Measurements from ENCODE around the gene OR1F1. TPM values are rescaled to one million over a fixed set of nuclear protein-coding genes. Genes with fewer than 3 reads are reported as not detected.

The OR1F1 gene
- total RNA-seq, 1 experiment from 2014 or later = not detected

- Mint-ChIP-seq H3K36me3 (ENCODE audit: insufficient read depth, unreplicated experiment) (peaks cover 4% of the 10 kb centered on the region), H3K4me3 (ENCODE audit: unreplicated experiment) (no peak overlapping the region), H3K27me3 (ENCODE audit: insufficient read depth, unreplicated experiment) (no peaks in the 10 kb centered on the region), H3K9me3 (ENCODE audit: unreplicated experiment) (no peaks in the 10 kb centered on the region), H3K27ac (ENCODE audit: unreplicated experiment) (no peak overlapping the region), H3K4me1 (ENCODE audit: low read depth, unreplicated experiment) (no peaks in the 10 kb centered on the region)
- DNase-seq = peak in 1 of 2 experiments; percentile 22
- ChIA-PET CTCF (no interaction called here), POLR2A (no interaction called here)
- no peaks in the 10 kb centered on the region for H3K9me3 ChIP-seq
- BruUV-seq (replicated peaks) = no TSS peak
- H3K27me3 ChIP-seq (replicated peaks; ENCODE audit: control insufficient read depth, insufficient read depth, low read length) = no peaks in the 10 kb centered on the region
- H3K4me1 ChIP-seq = no peaks in the 10 kb centered on the region
- TF ChIP-seq, protein P1, sequence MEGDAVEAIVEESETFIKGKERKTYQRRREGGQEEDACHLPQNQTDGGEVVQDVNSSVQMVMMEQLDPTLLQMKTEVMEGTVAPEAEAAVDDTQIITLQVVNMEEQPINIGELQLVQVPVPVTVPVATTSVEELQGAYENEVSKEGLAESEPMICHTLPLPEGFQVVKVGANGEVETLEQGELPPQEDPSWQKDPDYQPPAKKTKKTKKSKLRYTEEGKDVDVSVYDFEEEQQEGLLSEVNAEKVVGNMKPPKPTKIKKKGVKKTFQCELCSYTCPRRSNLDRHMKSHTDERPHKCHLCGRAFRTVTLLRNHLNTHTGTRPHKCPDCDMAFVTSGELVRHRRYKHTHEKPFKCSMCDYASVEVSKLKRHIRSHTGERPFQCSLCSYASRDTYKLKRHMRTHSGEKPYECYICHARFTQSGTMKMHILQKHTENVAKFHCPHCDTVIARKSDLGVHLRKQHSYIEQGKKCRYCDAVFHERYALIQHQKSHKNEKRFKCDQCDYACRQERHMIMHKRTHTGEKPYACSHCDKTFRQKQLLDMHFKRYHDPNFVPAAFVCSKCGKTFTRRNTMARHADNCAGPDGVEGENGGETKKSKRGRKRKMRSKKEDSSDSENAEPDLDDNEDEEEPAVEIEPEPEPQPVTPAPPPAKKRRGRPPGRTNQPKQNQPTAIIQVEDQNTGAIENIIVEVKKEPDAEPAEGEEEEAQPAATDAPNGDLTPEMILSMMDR (IDR thresholded peaks at IDR 0.05; ENCODE audit: insufficient read depth in 1 of 2, low read depth in 1 of 2, low read length in 1 of 2, severe bottlenecking in 1 of 2, unreplicated experiment in 1 of 2) = no peak
- intact Hi-C loops (cut with micrococcal nuclease; ENCODE audit: unreplicated experiment) = no loop called here
- no peaks in the 10 kb centered on the region for H3K36me3 ChIP-seq (ENCODE audit: control insufficient read depth, insufficient read depth, low read length)
- no peak overlapping the region for H3K4me3 ChIP-seq (ENCODE audit: low read depth, low read length)
Measured at GRCh38 chr16:3140603-3141427, 47.2 kb upstream of the OR1F1 start.

DNA sequence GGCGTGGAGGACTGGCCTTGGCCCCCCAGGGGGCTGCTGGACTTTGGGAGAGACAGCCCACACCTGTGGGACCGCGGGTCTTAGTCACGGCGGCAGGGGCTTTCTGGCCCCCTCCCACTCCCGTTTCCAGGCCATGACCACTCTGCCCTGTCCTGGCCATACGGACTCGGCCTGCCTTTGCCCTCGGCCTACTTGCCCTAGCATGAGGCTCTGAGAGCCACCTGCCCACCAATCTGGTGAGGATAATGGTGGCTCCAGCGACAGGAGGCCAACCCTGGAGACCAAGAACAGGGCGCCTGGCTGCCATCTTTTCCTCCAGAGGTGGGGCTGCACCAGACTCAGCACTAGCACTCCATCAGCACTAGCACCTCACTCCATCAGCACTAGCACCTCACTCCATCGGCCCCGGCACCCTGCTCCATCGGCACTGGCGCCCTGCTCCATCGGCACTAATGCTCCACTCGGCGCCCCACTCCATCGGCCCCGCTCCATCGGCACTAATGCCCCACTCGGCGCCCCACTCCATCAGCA lies 46.2 kb upstream of the OR1F1 start:
- Mint-ChIP-seq H3K4me1 (ENCODE audit: low read depth, unreplicated experiment) (no peaks in the 10 kb centered on the region), H3K9me3 (ENCODE audit: unreplicated experiment) (no peaks in the 10 kb centered on the region), H3K36me3 (ENCODE audit: insufficient read depth, unreplicated experiment) (peaks cover 4% of the 10 kb centered on the region), H3K4me3 (ENCODE audit: unreplicated experiment) (no peak overlapping the region), H3K27ac (ENCODE audit: unreplicated experiment) (no peak overlapping the region), H3K27me3 (ENCODE audit: insufficient read depth, unreplicated experiment) (no peaks in the 10 kb centered on the region)
- Histone ChIP-seq H3K36me3 (ENCODE audit: control insufficient read depth, insufficient read depth, low read length) (no peaks in the 10 kb centered on the region), H3K27me3 (replicated peaks; ENCODE audit: control insufficient read depth, insufficient read depth, low read length) (no peaks in the 10 kb centered on the region), H3K9me3 (no peaks in the 10 kb centered on the region), H3K4me3 (ENCODE audit: low read depth, low read length) (no peak overlapping the region), H3K4me1 (no peaks in the 10 kb centered on the region)
- TF ChIP-seq, protein P1 (IDR thresholded peaks at IDR 0.05; ENCODE audit: insufficient read depth in 1 of 2, low read depth in 1 of 2, low read length in 1 of 2, severe bottlenecking in 1 of 2, unreplicated experiment in 1 of 2) = no peak
- BruUV-seq (replicated peaks) = no TSS peak
- ChIA-PET POLR2A (no interaction called here), CTCF (no interaction called here)
- intact Hi-C loops (cut with micrococcal nuclease; ENCODE audit: unreplicated experiment) = no loop called here
- peak in 1 of 2 experiments; percentile 21 for DNase-seq

DNA sequence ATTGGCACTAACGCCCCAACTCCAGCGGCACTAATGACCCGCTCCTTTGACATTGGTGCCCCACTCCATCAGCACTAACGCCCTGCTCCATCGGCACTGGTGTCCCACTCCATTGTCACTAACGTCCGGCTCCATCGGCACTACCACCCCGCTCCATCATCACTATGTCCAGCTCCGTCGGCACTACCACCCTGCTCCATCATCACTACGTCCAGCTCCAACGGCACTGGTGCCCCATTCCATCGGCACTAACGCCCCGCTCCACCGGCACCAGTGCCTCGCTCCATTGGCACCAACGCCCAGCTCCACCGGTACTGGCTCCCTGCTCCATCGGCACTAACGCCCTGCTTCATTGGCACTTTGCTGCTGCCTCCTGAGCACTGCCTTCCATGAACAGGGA lies 45.7 kb upstream of the OR1F1 start:
- POLR2A ChIA-PET = no interaction called here
- H3K27ac Mint-ChIP-seq (ENCODE audit: unreplicated experiment) = no peak overlapping the region

More for the DNA sequence above, 45.7 kb upstream of the OR1F1 start:
- Histone ChIP-seq H3K36me3 (ENCODE audit: control insufficient read depth, insufficient read depth, low read length) (no peaks in the 10 kb centered on the region), H3K4me1 (no peaks in the 10 kb centered on the region), H3K27me3 (replicated peaks; ENCODE audit: control insufficient read depth, insufficient read depth, low read length) (no peaks in the 10 kb centered on the region), H3K9me3 (no peaks in the 10 kb centered on the region), H3K4me3 (ENCODE audit: low read depth, low read length) (no peak overlapping the region)
- H3K27me3 Mint-ChIP-seq (ENCODE audit: insufficient read depth, unreplicated experiment) = no peaks in the 10 kb centered on the region
- H3K4me3 Mint-ChIP-seq (ENCODE audit: unreplicated experiment) = no peak overlapping the region
- TF ChIP-seq, protein P1 (IDR thresholded peaks at IDR 0.05; ENCODE audit: insufficient read depth in 1 of 2, low read depth in 1 of 2, low read length in 1 of 2, severe bottlenecking in 1 of 2, unreplicated experiment in 1 of 2) = no peak
- peaks cover 4% of the 10 kb centered on the region for H3K36me3 Mint-ChIP-seq (ENCODE audit: insufficient read depth, unreplicated experiment)
- no peaks in the 10 kb centered on the region for H3K9me3 Mint-ChIP-seq (ENCODE audit: unreplicated experiment)
- CTCF ChIA-PET = no interaction called here
- no TSS peak for BruUV-seq (replicated peaks)
- intact Hi-C loops (cut with micrococcal nuclease; ENCODE audit: unreplicated experiment) = no loop called here
- no peaks in the 10 kb centered on the region for H3K4me1 Mint-ChIP-seq (ENCODE audit: low read depth, unreplicated experiment)
- DNase-seq = peak in 1 of 2 experiments; percentile 30

Measured in Caco-2 (cell line).